ENCODE data around the gene CCDC85A. TPM values are rescaled to one million over a fixed set of nuclear protein-coding genes. Genes with fewer than 3 reads are reported as not detected.

Gene CCDC85A
- total RNA-seq, 5 donors from 2014 or later (not counting 1 experiment from before 2014, with no cell fraction given), result not detected

DNA sequence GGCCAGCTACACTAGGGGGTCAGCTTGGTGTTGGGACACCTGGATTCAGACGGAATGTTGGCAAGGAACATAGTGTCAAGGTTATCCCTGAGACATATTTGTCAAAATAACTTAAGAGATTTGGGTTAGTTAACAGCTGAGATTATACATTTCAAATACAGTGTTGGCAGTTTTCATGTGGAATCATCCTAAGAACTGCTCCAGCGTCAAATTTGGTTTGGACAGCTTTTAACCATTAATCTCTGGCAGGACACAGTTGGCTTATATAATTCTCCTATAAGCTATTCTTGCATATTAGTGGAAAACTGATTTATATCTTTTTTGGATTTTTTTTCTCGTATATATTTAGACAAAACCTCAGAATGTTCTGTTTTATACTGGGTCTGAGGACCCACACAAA, 132.2 kb downstream of the CCDC85A start:
- Mint-ChIP-seq H3K4me1 (no peaks in the 10 kb centered on the region), H3K36me3 (no peaks in the 10 kb centered on the region), H3K27me3 (no peaks in the 10 kb centered on the region), H3K4me3 (no peak overlapping the region), H3K9me3 (peaks cover 0 to 10% (median 0%) of the 10 kb centered on the region in 3 donors), H3K27ac (no peak overlapping the region)
- Histone ChIP-seq H3K9me3 (no peaks in the 10 kb centered on the region), H3K4me3 (ENCODE audit: control insufficient read depth in 1 of 2, extremely low read depth in 1 of 2, low read length in 1 of 2) (no peak overlapping the region), H3K4me1 (ENCODE audit: control insufficient read depth in 1 of 2, extremely low read depth in 1 of 2, insufficient read depth in 2 of 2, low read length in 2 of 2) (no peaks in the 10 kb centered on the region), H3K27ac (ENCODE audit: low read length) (no peak overlapping the region), H3K27me3 (replicated peaks in 1 of 2; ENCODE audit: control insufficient read depth in 2 of 2, extremely low read depth in 1 of 2, insufficient read depth in 2 of 2, low read length in 1 of 2) (no peaks in the 10 kb centered on the region), H3K36me3 (ENCODE audit: control insufficient read depth in 2 of 2, extremely low read depth in 1 of 2, insufficient read depth in 1 of 2, low read length in 1 of 2) (no peaks in the 10 kb centered on the region)
- no peak for DNase-seq
- ChIA-PET CTCF (no interaction called here), POLR2A (interaction anchor here in 1 of 2 donors (0.6 kb wide), 1 partner anchor 1492 kb away, joined by 3 read pairs; no protein-coding TSS in a partner anchor)
- no CpG with 5 or more reads among the region's 3 CpGs for WGBS (ENCODE audit: insufficient coverage)
- ATAC-seq (replicated peaks in 1 of 4), result no peak

DNA sequence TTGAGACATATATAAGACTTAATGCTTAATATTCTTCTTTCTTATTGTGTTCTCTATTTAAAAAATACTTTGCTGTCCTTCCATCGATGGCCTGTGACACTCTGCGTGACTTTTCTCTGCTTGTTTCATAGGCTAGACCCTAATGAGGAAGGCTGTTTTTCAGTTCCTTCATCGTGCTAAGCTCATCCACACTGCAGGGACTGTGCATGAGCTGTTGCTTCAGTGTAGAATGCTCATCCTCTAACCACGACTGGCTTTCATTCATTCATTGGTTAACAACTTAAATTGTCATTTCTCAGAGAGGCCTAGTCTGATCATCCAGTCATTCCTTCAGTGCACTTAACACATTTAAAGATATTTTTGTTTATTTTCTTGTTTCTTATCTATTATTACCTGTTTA, 134.4 kb downstream of the CCDC85A start:
- Histone ChIP-seq H3K27ac (ENCODE audit: low read length) (no peak overlapping the region), H3K4me3 (ENCODE audit: control insufficient read depth in 1 of 2, extremely low read depth in 1 of 2, low read length in 1 of 2) (no peak overlapping the region), H3K36me3 (ENCODE audit: control insufficient read depth in 2 of 2, extremely low read depth in 1 of 2, insufficient read depth in 1 of 2, low read length in 1 of 2) (no peaks in the 10 kb centered on the region), H3K27me3 (replicated peaks in 1 of 2; ENCODE audit: control insufficient read depth in 2 of 2, extremely low read depth in 1 of 2, insufficient read depth in 2 of 2, low read length in 1 of 2) (no peaks in the 10 kb centered on the region), H3K4me1 (ENCODE audit: control insufficient read depth in 1 of 2, extremely low read depth in 1 of 2, insufficient read depth in 2 of 2, low read length in 2 of 2) (no peaks in the 10 kb centered on the region), H3K9me3 (no peaks in the 10 kb centered on the region)
- H3K36me3 Mint-ChIP-seq, result no peaks in the 10 kb centered on the region
- ChIA-PET CTCF (no interaction called here), POLR2A (no interaction called here)
- ATAC-seq (replicated peaks in 1 of 4), result no peak
- DNase-seq, result no peak
- no peak overlapping the region for H3K4me3 Mint-ChIP-seq
- H3K27ac Mint-ChIP-seq, result no peak overlapping the region
- H3K27me3 Mint-ChIP-seq, result no peaks in the 10 kb centered on the region
- WGBS (ENCODE audit: insufficient coverage), result 50% methylated on average over 2 of the region's 4 CpGs
- no peaks in the 10 kb centered on the region for H3K4me1 Mint-ChIP-seq
- H3K9me3 Mint-ChIP-seq, result peaks cover 0 to 13% (median 0%) of the 10 kb centered on the region in 3 donors

DNA sequence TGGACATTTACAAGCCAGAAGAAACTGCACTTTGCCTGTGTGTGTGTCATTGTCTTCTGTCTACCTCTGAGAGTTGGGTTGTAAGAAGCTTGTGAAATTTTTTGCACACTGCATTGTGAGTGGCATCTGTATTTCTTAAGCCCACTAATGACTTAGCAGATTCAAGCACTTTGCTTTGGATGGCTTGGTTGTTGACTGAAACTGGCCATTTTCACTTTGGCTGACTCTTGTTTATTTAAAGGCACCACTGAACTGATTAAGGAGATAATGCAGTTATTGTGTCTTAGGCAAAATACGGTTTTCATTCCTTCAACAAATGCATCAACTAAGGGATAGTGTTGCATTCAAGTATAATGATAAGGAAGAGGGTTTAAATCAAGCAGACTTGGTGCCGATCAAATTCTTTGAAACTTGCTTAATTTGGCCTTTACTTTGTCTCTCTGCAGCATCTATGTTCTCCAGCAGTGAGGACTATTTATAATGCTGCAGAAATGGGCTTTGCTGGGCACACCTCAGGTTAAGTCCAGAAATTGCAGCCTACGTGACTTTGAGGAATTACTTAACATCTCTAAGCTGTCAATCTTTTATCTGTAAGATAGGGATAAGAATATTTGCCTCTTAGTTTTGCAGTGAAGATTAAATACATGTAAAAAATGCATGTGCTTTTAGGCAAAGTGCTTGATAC, 142.0 kb downstream of the CCDC85A start:
- no peak overlapping the region for H3K4me3 ChIP-seq (ENCODE audit: control insufficient read depth in 1 of 2, extremely low read depth in 1 of 2, low read length in 1 of 2)
- no peaks in the 10 kb centered on the region for H3K36me3 ChIP-seq (ENCODE audit: control insufficient read depth in 2 of 2, extremely low read depth in 1 of 2, insufficient read depth in 1 of 2, low read length in 1 of 2)
- ATAC-seq (replicated peaks in 1 of 4), result no peak
- H3K4me3 Mint-ChIP-seq, result no peak overlapping the region
- H3K27ac Mint-ChIP-seq, result no peak overlapping the region
- WGBS (ENCODE audit: insufficient coverage), result 100% methylated on average over 1 of the region's 3 CpGs
- H3K9me3 ChIP-seq, result no peaks in the 10 kb centered on the region
- no peak overlapping the region for H3K27ac ChIP-seq (ENCODE audit: low read length)
- no peaks in the 10 kb centered on the region for H3K36me3 Mint-ChIP-seq
- POLR2A ChIA-PET, result no interaction called here
- CTCF ChIA-PET, result no interaction called here
- no peaks in the 10 kb centered on the region for H3K27me3 ChIP-seq (replicated peaks in 1 of 2; ENCODE audit: control insufficient read depth in 2 of 2, extremely low read depth in 1 of 2, insufficient read depth in 2 of 2, low read length in 1 of 2)
- peaks cover 0 to 5% (median 3%) of the 10 kb centered on the region in 3 donors for H3K9me3 Mint-ChIP-seq
- H3K27me3 Mint-ChIP-seq, result no peaks in the 10 kb centered on the region
- no peaks in the 10 kb centered on the region for H3K4me1 Mint-ChIP-seq
- no peak for DNase-seq
- no peaks in the 10 kb centered on the region for H3K4me1 ChIP-seq (ENCODE audit: control insufficient read depth in 1 of 2, extremely low read depth in 1 of 2, insufficient read depth in 2 of 2, low read length in 2 of 2)

DNA sequence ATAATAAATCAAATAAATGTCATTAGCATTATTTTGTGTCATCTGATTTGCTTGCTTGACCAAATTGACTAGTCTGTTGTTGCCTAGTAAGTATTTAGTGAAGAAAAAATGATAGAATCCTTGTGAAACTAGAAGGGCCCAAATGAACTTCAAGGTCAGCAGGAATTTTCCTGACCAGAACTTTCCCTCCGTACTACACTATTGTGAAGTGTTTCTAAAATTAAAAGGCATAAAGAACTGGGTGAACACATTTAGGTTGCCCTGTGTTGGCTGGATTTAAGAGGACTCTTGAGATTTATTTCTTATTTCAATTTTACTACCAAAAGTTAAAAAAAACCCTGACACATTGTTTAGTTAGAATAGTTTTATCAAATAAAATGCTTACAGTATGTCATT, 142.6 kb downstream of the CCDC85A start:
- H3K4me1 Mint-ChIP-seq, result no peaks in the 10 kb centered on the region
- no peaks in the 10 kb centered on the region for H3K27me3 ChIP-seq (replicated peaks in 1 of 2; ENCODE audit: control insufficient read depth in 2 of 2, extremely low read depth in 1 of 2, insufficient read depth in 2 of 2, low read length in 1 of 2)
- no peak for ATAC-seq (replicated peaks in 1 of 4)

DNA sequence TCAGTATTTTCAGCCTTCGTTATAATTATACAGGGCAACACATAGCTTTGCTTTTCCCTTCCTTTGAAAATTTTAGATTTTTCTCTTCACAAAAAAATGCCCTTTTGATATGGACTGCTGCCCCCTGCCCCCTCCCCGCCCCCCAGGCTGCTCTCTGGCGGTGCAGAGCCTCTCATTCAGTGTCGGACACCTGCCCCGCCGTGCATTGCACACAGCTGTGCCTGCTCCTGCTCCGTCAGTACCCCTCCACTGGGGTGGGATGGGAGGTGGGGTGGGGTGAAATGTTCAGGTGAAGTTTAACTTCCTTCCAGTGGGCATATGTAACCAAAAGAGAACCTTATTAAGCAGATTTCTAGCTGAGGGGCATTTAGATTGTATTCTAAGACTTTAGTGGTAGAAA, 148.0 kb downstream of the CCDC85A start:
- Mint-ChIP-seq H3K27ac (no peak overlapping the region), H3K36me3 (no peaks in the 10 kb centered on the region)
- 50% methylated on average over 1 of the region's 7 CpGs for WGBS (ENCODE audit: insufficient coverage)

More for the DNA sequence above, 142.6 kb downstream of the CCDC85A start:
- no peaks in the 10 kb centered on the region for H3K36me3 Mint-ChIP-seq
- H3K9me3 Mint-ChIP-seq, result peaks cover 0 to 7% (median 3%) of the 10 kb centered on the region in 3 donors
- CTCF ChIA-PET, result no interaction called here
- no peak overlapping the region for H3K27ac ChIP-seq (ENCODE audit: low read length)
- no peak overlapping the region for H3K27ac Mint-ChIP-seq
- no peaks in the 10 kb centered on the region for H3K27me3 Mint-ChIP-seq
- no peaks in the 10 kb centered on the region for H3K4me1 ChIP-seq (ENCODE audit: control insufficient read depth in 1 of 2, extremely low read depth in 1 of 2, insufficient read depth in 2 of 2, low read length in 2 of 2)
- DNase-seq, result no peak
- no peak overlapping the region for H3K4me3 ChIP-seq (ENCODE audit: control insufficient read depth in 1 of 2, extremely low read depth in 1 of 2, low read length in 1 of 2)
- no peaks in the 10 kb centered on the region for H3K9me3 ChIP-seq
- no peaks in the 10 kb centered on the region for H3K36me3 ChIP-seq (ENCODE audit: control insufficient read depth in 2 of 2, extremely low read depth in 1 of 2, insufficient read depth in 1 of 2, low read length in 1 of 2)
- WGBS (ENCODE audit: insufficient coverage), result no CpG with 5 or more reads among the region's 1 CpG
- no peak overlapping the region for H3K4me3 Mint-ChIP-seq
- POLR2A ChIA-PET, result no interaction called here

DNA sequence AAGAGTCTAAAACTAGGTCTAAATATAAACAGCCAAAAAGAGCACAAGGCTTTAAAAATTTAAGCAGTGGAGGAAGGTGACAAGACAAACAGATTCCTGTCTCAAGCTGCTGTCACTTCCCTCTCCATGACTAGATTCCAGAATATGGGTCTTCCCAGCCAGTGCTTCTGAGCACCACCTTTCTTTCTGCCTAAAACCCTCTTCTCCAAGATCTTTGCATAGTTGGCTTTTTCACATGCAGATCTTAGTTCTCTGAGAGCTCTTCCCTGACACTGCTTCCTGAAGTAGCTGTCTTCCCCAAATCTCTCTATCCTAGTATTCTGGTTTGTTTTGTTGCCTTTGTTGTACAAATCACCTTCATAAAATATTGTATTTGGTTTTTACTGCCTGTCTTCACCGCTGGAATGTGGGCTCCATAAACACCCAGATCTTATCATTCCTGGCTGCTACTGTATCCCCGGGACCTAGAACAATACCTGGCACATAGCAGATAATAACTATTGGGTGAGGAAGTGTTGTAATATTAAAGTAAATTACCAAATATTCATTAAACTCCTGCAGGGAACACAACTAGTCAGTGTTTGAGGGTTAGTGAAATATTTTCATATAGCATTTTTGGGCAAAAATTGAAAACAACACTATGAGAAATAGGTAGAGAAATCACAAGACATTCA, 150.2 kb downstream of the CCDC85A start:
- Mint-ChIP-seq H3K27me3 (no peaks in the 10 kb centered on the region), H3K4me1 (no peaks in the 10 kb centered on the region), H3K27ac (no peak overlapping the region), H3K9me3 (peaks cover 4 to 5% (median 4%) of the 10 kb centered on the region in 3 donors), H3K36me3 (no peaks in the 10 kb centered on the region), H3K4me3 (no peak overlapping the region)
- Histone ChIP-seq H3K36me3 (ENCODE audit: control insufficient read depth in 2 of 2, extremely low read depth in 1 of 2, insufficient read depth in 1 of 2, low read length in 1 of 2) (no peaks in the 10 kb centered on the region), H3K9me3 (no peaks in the 10 kb centered on the region), H3K4me1 (ENCODE audit: control insufficient read depth in 1 of 2, extremely low read depth in 1 of 2, insufficient read depth in 2 of 2, low read length in 2 of 2) (no peaks in the 10 kb centered on the region), H3K27me3 (replicated peaks in 1 of 2; ENCODE audit: control insufficient read depth in 2 of 2, extremely low read depth in 1 of 2, insufficient read depth in 2 of 2, low read length in 1 of 2) (no peaks in the 10 kb centered on the region), H3K27ac (ENCODE audit: low read length) (no peak overlapping the region), H3K4me3 (ENCODE audit: control insufficient read depth in 1 of 2, extremely low read depth in 1 of 2, low read length in 1 of 2) (no peak overlapping the region)
- no CpG with 5 or more reads among the region's 2 CpGs for WGBS (ENCODE audit: insufficient coverage)
- DNase-seq, result no peak
- ChIA-PET POLR2A (no interaction called here), CTCF (no interaction called here)
- no peak for ATAC-seq (replicated peaks in 1 of 4)

More for the DNA sequence above, 148.0 kb downstream of the CCDC85A start:
- ATAC-seq (replicated peaks in 1 of 4), result no peak
- no peaks in the 10 kb centered on the region for H3K27me3 ChIP-seq (replicated peaks in 1 of 2; ENCODE audit: control insufficient read depth in 2 of 2, extremely low read depth in 1 of 2, insufficient read depth in 2 of 2, low read length in 1 of 2)
- POLR2A ChIA-PET, result no interaction called here
- H3K4me3 ChIP-seq (ENCODE audit: control insufficient read depth in 1 of 2, extremely low read depth in 1 of 2, low read length in 1 of 2), result no peak overlapping the region
- H3K4me1 ChIP-seq (ENCODE audit: control insufficient read depth in 1 of 2, extremely low read depth in 1 of 2, insufficient read depth in 2 of 2, low read length in 2 of 2), result no peaks in the 10 kb centered on the region
- CTCF ChIA-PET, result no interaction called here
- Mint-ChIP-seq H3K4me3 (no peak overlapping the region), H3K27me3 (no peaks in the 10 kb centered on the region), H3K4me1 (no peaks in the 10 kb centered on the region), H3K9me3 (peaks cover 3 to 4% (median 4%) of the 10 kb centered on the region in 3 donors)
- no peak overlapping the region for H3K27ac ChIP-seq (ENCODE audit: low read length)
- H3K36me3 ChIP-seq (ENCODE audit: control insufficient read depth in 2 of 2, extremely low read depth in 1 of 2, insufficient read depth in 1 of 2, low read length in 1 of 2), result no peaks in the 10 kb centered on the region
- DNase-seq, result no peak
- no peaks in the 10 kb centered on the region for H3K9me3 ChIP-seq
